Hematopoietic multipotent progenitor cell treated with erythropoietin and hydrocortisone succinate and interleukin-3 and kit ligand, for 4 days (in vitro differentiated cells): ENCODE data around the gene PLD4.
"Not testable (repeated sequence)": the region's sequence is repeated elsewhere in the genome, so short reads cannot be mapped to it uniquely, and the experiment has no call there.

ENCODE experiments used
- DNase-seq: peaks from one replicate; pipeline ENCODE4 v3.0.0-alpha.2; 2015

Gene PLD4

GRCh38 chr14:104924421-104925213 is at the start of gene PLD4:
Gene PLD4, plus strand, starts transcription at chr14:104924879. Its CDS starts 2,262 bp downstream, at chr14:104927141.
- peak; percentile 79 for DNase-seq

GRCh38 chr14:104875412-104875751 is 49.3 kb upstream of the PLD4 start:
- DNase-seq: no peak

- DNase-seq: no peak
Observed at GRCh38 chr14:104875811-104876210, 48.9 kb upstream of the PLD4 start.

DNA sequence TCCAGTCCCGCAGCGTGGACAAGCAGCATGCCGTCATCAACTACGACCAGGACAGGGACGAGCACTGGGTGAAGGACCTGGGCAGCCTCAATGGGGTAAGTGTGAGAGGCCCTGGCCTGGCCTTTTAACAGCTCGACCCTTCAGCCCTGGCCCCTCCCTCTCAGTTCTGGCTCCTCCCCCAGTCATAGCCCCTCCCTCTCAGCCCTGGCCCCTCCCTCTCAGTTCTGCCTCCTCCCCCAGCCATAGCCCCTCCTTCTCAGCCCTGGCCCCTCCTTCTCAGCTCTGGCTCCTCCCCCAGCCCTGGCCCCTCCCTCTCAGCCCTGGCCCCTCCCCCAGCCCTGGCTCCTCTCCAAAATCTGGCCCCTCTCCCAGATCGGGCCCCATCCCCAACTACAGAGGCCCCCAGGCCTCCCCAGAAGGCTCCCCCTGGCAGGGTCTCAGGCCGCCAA is 48.4 kb upstream of the PLD4 start:
- peak; percentile 62 for DNase-seq

DNA sequence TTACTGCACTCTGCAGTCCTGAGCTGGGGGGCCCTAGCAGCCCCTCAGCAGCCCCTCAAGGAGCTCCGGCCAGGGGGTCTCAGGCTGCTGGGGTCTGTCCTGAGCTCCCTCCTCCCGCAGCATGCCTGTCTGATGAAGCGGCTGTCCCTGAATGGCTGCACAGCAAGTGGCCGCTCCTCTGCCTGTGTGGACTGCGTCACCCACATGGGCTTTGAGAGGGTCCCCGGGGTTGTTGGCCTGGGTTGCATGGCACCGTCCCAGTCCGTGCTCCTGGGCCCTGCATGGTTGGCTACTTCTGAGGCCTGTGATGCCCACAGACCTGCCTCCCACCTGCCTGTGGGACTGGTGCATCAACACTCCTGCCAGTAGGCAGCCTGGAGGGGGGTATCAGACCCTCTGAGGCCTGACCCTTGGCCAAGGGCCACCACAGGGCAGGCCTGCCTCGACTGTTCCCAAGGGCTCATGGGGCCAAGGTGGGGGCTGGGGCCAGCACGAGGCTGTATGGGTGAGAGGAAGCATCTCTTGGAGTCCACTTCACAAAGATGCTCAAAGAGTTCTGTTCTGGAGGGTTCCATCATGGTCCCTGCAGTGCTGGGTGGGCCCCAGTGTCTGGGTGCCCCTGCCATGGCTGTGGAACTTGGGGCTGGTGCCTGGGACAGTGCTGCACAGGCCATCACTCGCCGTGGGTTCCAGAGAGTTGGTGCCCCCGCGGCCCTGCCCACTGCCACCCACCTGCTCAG is 47.4 kb upstream of the PLD4 start:
- no peak for DNase-seq

DNA sequence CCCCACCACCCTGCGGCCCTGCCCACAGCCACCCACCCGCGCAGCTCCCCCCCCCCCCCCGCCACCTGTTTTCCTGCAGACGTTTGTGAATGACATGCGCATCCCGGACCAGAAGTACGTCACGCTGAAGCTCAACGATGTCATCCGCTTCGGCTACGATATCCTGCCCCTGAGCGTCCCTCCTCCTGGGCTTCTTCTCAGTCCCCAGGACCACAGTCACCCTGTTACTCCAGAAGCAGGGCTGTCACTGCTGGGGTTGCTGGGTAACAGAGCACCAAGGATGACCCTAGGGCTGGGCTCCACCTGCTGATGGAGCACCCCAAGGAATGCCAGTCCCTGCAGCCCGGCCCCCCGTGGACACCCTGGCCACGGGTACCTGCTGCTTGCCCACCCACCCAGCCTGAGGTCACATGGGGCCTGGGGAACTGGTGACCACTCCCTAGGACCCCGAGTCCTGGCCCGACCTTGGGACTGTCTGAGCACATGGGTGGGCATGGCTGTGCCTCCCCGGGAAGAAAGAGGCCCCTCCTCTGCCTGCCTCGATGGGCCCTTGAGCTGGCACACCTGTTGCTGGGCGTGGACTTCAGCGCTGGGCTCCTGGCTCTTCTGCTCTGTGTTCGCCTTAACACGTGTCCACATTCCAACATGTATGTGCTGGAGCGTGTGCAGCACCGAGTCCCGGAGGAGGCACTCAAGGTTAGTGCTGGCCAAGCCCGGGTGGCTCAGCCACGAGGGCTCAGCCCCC is 46.7 kb upstream of the PLD4 start:
- no peak for DNase-seq

DNA sequence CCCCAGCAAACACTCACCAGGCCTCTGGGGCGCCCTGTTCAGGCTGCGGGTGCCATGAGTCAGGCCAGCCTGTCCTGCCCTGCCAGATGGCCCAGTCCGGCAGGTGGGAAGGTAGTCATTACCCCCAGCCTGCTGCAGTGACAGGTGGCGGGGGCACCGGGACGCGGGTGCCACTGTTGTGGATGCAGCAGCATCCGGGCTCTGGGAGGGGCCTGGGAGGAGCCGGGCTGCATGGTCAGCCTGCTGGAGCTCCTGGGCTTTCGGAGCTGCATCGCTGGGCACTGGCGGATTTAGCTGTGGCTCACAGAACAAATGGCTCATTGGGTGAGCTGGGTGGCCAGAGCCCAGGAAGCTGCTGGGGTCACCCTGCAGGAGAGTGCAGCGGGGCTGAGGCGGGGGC is 46.1 kb upstream of the PLD4 start:
- DNase-seq: no peak

- DNase-seq: no peak
Observed at GRCh38 chr14:104879201-104879982, 45.3 kb upstream of the PLD4 start.

DNA sequence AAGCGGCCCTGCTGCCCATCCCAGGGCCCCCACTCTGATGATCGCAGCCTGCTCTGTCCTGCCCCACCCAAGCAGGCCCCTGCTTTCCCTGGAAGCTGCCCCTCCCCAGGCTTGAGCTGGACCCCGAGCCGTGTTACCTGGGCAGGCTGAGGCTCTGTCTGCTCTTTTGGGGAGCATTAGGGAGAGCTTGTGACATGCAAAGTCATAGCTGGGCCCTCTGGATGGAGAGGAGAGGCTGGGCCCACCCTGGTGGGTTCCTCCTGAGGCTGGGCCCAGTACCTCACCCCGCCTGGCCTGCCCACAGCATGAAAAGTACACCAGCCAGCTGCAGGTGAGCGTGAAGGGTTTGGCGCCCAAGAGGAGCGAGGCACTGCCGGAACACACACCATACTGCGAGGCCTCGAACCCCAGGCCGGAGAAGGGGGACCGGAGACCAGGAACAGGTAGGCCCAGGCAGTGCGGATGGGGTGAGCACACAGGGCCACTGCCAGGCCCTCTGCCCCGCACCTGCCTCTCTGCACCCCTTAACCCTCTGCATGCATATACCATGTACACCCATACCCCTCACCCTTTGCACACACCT is 44.6 kb upstream of the PLD4 start:
- DNase-seq: no peak

DNA sequence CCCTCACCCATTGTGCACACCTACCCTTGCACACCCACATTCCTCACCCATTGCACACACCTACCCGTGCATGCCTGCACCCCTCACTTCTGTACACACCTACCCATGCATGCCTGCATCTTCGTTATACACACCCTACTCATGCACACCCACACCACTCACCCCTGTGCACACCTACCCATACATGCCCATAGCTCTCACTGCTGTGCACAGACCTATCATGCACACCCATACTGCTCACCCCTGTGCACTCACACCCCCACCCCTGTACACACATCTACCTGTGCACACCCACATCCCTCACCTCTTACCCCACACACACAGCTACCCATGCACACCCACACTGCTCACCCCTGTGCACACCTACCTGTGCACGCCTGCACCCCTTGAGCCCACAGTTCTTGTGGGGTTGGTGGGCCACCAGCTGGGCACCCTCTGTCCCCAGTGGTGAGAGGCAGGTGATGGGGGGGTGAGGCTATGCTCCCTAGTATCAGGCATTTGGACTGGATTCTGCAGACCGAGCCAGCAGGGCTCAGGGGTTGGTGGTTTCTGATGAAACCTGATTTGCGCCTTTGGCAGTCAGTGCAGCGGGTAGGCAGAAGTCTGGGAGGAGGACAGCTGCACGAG is 44.0 kb upstream of the PLD4 start:
- DNase-seq: no peak

GRCh38 chr14:104881369-104881979 is 43.2 kb upstream of the PLD4 start:
- DNase-seq: no peak

GRCh38 chr14:104882325-104882973 is 42.2 kb upstream of the PLD4 start:
- no peak for DNase-seq

- no peak for DNase-seq
Observed at GRCh38 chr14:104882991-104883660, 41.6 kb upstream of the PLD4 start.

- no peak for DNase-seq
Observed at GRCh38 chr14:104883681-104884361, 40.9 kb upstream of the PLD4 start.

DNA sequence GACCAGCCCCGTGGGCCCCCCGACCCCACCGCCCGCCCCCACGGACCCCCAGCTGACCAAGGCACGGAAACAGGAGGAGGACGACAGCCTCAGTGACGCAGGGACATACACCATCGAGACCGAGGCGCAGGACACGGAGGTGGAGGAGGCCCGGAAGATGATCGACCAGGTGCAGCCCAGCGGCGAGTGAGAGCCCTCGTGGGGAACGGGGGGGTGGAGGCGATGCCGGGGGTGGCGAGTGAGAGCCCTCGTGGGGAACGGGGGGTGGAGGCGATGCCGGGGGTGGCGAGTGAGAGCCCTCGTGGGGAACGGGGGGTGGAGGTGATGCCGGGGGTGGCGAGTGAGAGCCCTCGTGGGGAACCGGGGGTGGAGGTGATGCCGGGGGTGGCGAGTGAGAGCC is 40.3 kb upstream of the PLD4 start:
- not testable (repeated sequence) for DNase-seq

GRCh38 chr14:104885031-104885972 is 39.4 kb upstream of the PLD4 start:
- DNase-seq: no peak

DNA sequence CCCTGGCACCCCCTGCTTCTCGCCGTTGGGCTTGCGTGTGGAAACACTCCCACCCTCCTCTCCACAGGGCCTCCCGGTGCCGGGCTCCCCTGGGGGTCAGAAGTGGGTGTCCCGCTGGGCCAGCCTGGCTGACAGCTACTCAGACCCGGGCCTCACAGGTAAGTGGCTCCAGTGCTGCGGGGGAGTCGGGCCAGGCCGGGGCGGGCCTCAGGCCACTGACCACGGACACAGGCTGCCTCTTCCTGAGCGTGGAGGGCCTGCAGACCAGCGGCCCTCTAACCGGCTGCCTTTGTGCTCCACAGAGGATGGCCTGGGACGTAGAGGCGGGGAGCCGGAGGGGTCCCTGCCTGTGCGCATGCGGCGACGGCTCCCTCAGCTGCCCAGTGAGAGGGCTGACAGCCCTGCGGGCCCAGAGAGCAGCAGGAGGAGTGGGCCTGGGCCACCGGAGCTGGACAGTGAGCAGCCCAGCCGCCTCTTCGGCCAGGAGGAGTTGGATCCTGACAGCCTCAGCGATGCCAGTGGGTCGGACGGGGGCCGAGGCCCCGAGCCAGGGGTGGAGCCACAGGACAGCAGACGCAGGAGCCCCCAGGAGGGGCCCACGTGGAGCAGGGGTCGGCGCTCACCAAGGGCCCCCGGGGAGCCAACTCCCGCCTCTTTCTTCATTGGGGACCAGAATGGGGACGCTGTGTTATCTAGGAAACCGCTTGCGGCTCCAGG is 38.5 kb upstream of the PLD4 start:
- DNase-seq: no peak
